Measurements from ENCODE around the gene MCCC2.

GRCh38 chr5:71621268-71621667 lies 34.1 kb downstream of the MCCC2 start:
- no peak for TF ChIP-seq POLR2AphosphoS5 (IDR thresholded peaks at IDR 0.05; ENCODE audit: low read depth, low read length)
- TF ChIP-seq POLR2A (IDR thresholded peaks at IDR 0.05; ENCODE audit: low read depth, low read length), result no peak
- no peak for TF ChIP-seq TAF1 (IDR thresholded peaks at IDR 0.05; ENCODE audit: low read depth, low read length)
- no peak for TF ChIP-seq SPI1 (IDR thresholded peaks at IDR 0.05; ENCODE audit: low read depth, low read length)

Measured in GM12891 (cell line).